NCI-H146 treated with DMSO at 0.1 percent for 48 hours (cell line): ENCODE measurements around the gene GLRA1.
"Not testable (repeated sequence)": the region's sequence is repeated elsewhere in the genome, so short reads cannot be mapped to it uniquely, and the experiment has no call there.

Experiments
- DNase-seq: peaks from one replicate; lab custom pipeline; 2025; ENCODE audit not compliant: unreplicated experiment; lab: John Stamatoyannopoulos, UW

GLRA1 gene

GRCh38 chr5:151822141-151822540, 102.5 kb downstream of the GLRA1 start:
- no peak for DNase-seq

- DNase-seq, result no peak
Measured at GRCh38 chr5:151820903-151821302, 103.7 kb downstream of the GLRA1 start.

- DNase-seq, result no peak
Measured at GRCh38 chr5:151820271-151820670, 104.4 kb downstream of the GLRA1 start.

- DNase-seq, result no peak
Measured at GRCh38 chr5:151819830-151820229, 104.8 kb downstream of the GLRA1 start.

GRCh38 chr5:151815051-151815450, 109.6 kb downstream of the GLRA1 start:
- DNase-seq, result no peak

- no peak for DNase-seq
Measured at GRCh38 chr5:151812757-151813309, 111.8 kb downstream of the GLRA1 start.

GRCh38 chr5:151811593-151812321, 112.9 kb downstream of the GLRA1 start:
- DNase-seq, result no peak

- no peak for DNase-seq
Measured at GRCh38 chr5:151810897-151811296, 113.8 kb downstream of the GLRA1 start.

- DNase-seq, result no peak
Measured at GRCh38 chr5:151810449-151810848, 114.2 kb downstream of the GLRA1 start.

- DNase-seq, result no peak
Measured at GRCh38 chr5:151808451-151809169, 116.0 kb downstream of the GLRA1 start.

- no peak for DNase-seq
Measured at GRCh38 chr5:151805414-151806223, 119.0 kb downstream of the GLRA1 start.

GRCh38 chr5:151800532-151800931, 124.1 kb downstream of the GLRA1 start:
- DNase-seq, result no peak

- no peak for DNase-seq
Measured at GRCh38 chr5:151799407-151799806, 125.2 kb downstream of the GLRA1 start.

GRCh38 chr5:151798674-151799073, 126.0 kb downstream of the GLRA1 start:
- no peak for DNase-seq

GRCh38 chr5:151795426-151795825, 129.2 kb downstream of the GLRA1 start:
- no peak for DNase-seq

- DNase-seq, result no peak
Measured at GRCh38 chr5:151793358-151793757, 131.3 kb downstream of the GLRA1 start.

- DNase-seq, result no peak
Measured at GRCh38 chr5:151787817-151788216, 136.8 kb downstream of the GLRA1 start.

- DNase-seq, result no peak
Measured at GRCh38 chr5:151786468-151786867, 138.2 kb downstream of the GLRA1 start.

- no peak for DNase-seq
Measured at GRCh38 chr5:151784141-151784540, 140.5 kb downstream of the GLRA1 start.

GRCh38 chr5:151783664-151784063, 141.0 kb downstream of the GLRA1 start:
- not testable (repeated sequence) for DNase-seq

GRCh38 chr5:151781201-151781600, 143.4 kb downstream of the GLRA1 start:
- DNase-seq, result no peak
